ENCODE results near the gene SEMA6A.
"Not testable (repeated sequence)": the region's sequence is repeated elsewhere in the genome, so short reads cannot be mapped to it uniquely, and the experiment has no call there.

SEMA6A gene

GRCh38 chr5:116527582-116527981, 47.0 kb downstream of the SEMA6A start:
- H3K36me3 ChIP-seq (ENCODE audit: insufficient read depth) = no peaks in the 10 kb centered on the region
- no peaks in the 10 kb centered on the region for H3K79me2 ChIP-seq (ENCODE audit: insufficient read depth, low read depth)
- no peak overlapping the region for H2AFZ ChIP-seq (ENCODE audit: low read depth)
- H3K4me2 ChIP-seq = no peak overlapping the region
- no peak overlapping the region for H3K27ac ChIP-seq
- no peak overlapping the region for H3K4me3 ChIP-seq (IDR thresholded peaks at IDR 0.05; ENCODE audit: insufficient read depth, low read depth, low read length)
- peaks cover 4% of the 10 kb centered on the region for H3K4me1 ChIP-seq (ENCODE audit: low read depth, poor library complexity, severe bottlenecking)
- no peaks in the 10 kb centered on the region for H3K27me3 ChIP-seq (ENCODE audit: insufficient read depth, low read depth)
- H4K20me1 ChIP-seq (ENCODE audit: insufficient read depth) = no peaks in the 10 kb centered on the region
- TF ChIP-seq CTCF (conservative IDR thresholded peaks at IDR 0.05; ENCODE audit: low read depth, low read length) = no peak
- no peak overlapping the region for H3K9ac ChIP-seq

- H3K79me2 ChIP-seq (ENCODE audit: insufficient read depth, low read depth) = no peaks in the 10 kb centered on the region
- H3K36me3 ChIP-seq (ENCODE audit: insufficient read depth) = no peaks in the 10 kb centered on the region
- H4K20me1 ChIP-seq (ENCODE audit: insufficient read depth) = no peaks in the 10 kb centered on the region
- H3K4me3 ChIP-seq (IDR thresholded peaks at IDR 0.05; ENCODE audit: insufficient read depth, low read depth, low read length) = no peak overlapping the region
- no peak overlapping the region for H3K4me2 ChIP-seq
- H2AFZ ChIP-seq (ENCODE audit: low read depth) = no peak overlapping the region
- no peak for TF ChIP-seq CTCF (conservative IDR thresholded peaks at IDR 0.05; ENCODE audit: low read depth, low read length)
- H3K27ac ChIP-seq = no peak overlapping the region
- H3K9ac ChIP-seq = no peak overlapping the region
- H3K27me3 ChIP-seq (ENCODE audit: insufficient read depth, low read depth) = no peaks in the 10 kb centered on the region
- H3K4me1 ChIP-seq (ENCODE audit: low read depth, poor library complexity, severe bottlenecking) = no peaks in the 10 kb centered on the region
Measured at GRCh38 chr5:116525674-116526073, 48.9 kb downstream of the SEMA6A start.

- no peaks in the 10 kb centered on the region for H3K4me1 ChIP-seq (ENCODE audit: low read depth, poor library complexity, severe bottlenecking)
- no peak overlapping the region for H3K27ac ChIP-seq
- no peak for TF ChIP-seq CTCF (conservative IDR thresholded peaks at IDR 0.05; ENCODE audit: low read depth, low read length)
- no peaks in the 10 kb centered on the region for H3K36me3 ChIP-seq (ENCODE audit: insufficient read depth)
- H3K27me3 ChIP-seq (ENCODE audit: insufficient read depth, low read depth) = no peaks in the 10 kb centered on the region
- H3K79me2 ChIP-seq (ENCODE audit: insufficient read depth, low read depth) = no peaks in the 10 kb centered on the region
- no peaks in the 10 kb centered on the region for H4K20me1 ChIP-seq (ENCODE audit: insufficient read depth)
- H3K4me3 ChIP-seq (IDR thresholded peaks at IDR 0.05; ENCODE audit: insufficient read depth, low read depth, low read length) = no peak overlapping the region
- no peak overlapping the region for H3K4me2 ChIP-seq
- H2AFZ ChIP-seq (ENCODE audit: low read depth) = no peak overlapping the region
- no peak overlapping the region for H3K9ac ChIP-seq
Measured at GRCh38 chr5:116524966-116525365, 49.7 kb downstream of the SEMA6A start.

- H3K27me3 ChIP-seq (ENCODE audit: insufficient read depth, low read depth) = no peaks in the 10 kb centered on the region
- no peak overlapping the region for H3K27ac ChIP-seq
- H3K79me2 ChIP-seq (ENCODE audit: insufficient read depth, low read depth) = no peaks in the 10 kb centered on the region
- H3K4me2 ChIP-seq = no peak overlapping the region
- no peak for TF ChIP-seq CTCF (conservative IDR thresholded peaks at IDR 0.05; ENCODE audit: low read depth, low read length)
- H4K20me1 ChIP-seq (ENCODE audit: insufficient read depth) = no peaks in the 10 kb centered on the region
- H3K36me3 ChIP-seq (ENCODE audit: insufficient read depth) = no peaks in the 10 kb centered on the region
- no peak overlapping the region for H3K9ac ChIP-seq
- no peak overlapping the region for H3K4me3 ChIP-seq (IDR thresholded peaks at IDR 0.05; ENCODE audit: insufficient read depth, low read depth, low read length)
- no peak overlapping the region for H2AFZ ChIP-seq (ENCODE audit: low read depth)
- no peaks in the 10 kb centered on the region for H3K4me1 ChIP-seq (ENCODE audit: low read depth, poor library complexity, severe bottlenecking)
Measured at GRCh38 chr5:116524051-116524904, 50.3 kb downstream of the SEMA6A start.

GRCh38 chr5:116523182-116523581, 51.4 kb downstream of the SEMA6A start:
- H3K4me2 ChIP-seq; H3K9ac ChIP-seq; H3K27ac ChIP-seq; H4K20me1 ChIP-seq (ENCODE audit: insufficient read depth); H2AFZ ChIP-seq (ENCODE audit: low read depth); H3K4me1 ChIP-seq (ENCODE audit: low read depth, poor library complexity, severe bottlenecking); H3K36me3 ChIP-seq (ENCODE audit: insufficient read depth); H3K4me3 ChIP-seq (IDR thresholded peaks at IDR 0.05; ENCODE audit: insufficient read depth, low read depth, low read length); H3K27me3 ChIP-seq (ENCODE audit: insufficient read depth, low read depth); H3K79me2 ChIP-seq (ENCODE audit: insufficient read depth, low read depth): not testable (repeated sequence)

All from KMS-11 (cell line).